NOMO-1 treated with dmso at 0.1 percent for 144 hours (cell line): ENCODE results near the gene OR7G1.
"Not testable (repeated sequence)": the region's sequence is repeated elsewhere in the genome, so short reads cannot be mapped to it uniquely, and the experiment has no call there.

Source experiments
- DNase-seq: peaks from one replicate; lab custom pipeline; 2025; ENCODE audit not compliant: unreplicated experiment; lab: John Stamatoyannopoulos, UW

OR7G1 gene

GRCh38 chr19:9078651-9079050, 36.9 kb downstream of the OR7G1 start:
- no peak for DNase-seq

- no peak for DNase-seq
Observed at GRCh38 chr19:9076901-9077300, 38.7 kb downstream of the OR7G1 start.

GRCh38 chr19:9075064-9075949, 40.3 kb downstream of the OR7G1 start:
- no peak for DNase-seq

- DNase-seq: no peak
Observed at GRCh38 chr19:9073806-9074205, 41.8 kb downstream of the OR7G1 start.

GRCh38 chr19:9071720-9072119, 43.8 kb downstream of the OR7G1 start:
- not testable (repeated sequence) for DNase-seq

GRCh38 chr19:9070066-9070465, 45.5 kb downstream of the OR7G1 start:
- DNase-seq: no peak

GRCh38 chr19:9065457-9066014, 50.0 kb downstream of the OR7G1 start:
- no peak for DNase-seq
